GM19193 (cell line): ENCODE results near the gene LARGE1.

Experiments used
- POLR2A ChIP-seq: IDR thresholded peaks from 4 replicates; pipeline ENCODE4 v1.6.1; 2011; ENCODE audit not compliant: insufficient read depth, insufficient read length; ENCODE audit errors: extremely low read depth

Gene LARGE1

GRCh38 chr22:33832558-33833151 lies 87.6 kb downstream of the LARGE1 start:
- no peak for TF ChIP-seq POLR2A

DNA sequence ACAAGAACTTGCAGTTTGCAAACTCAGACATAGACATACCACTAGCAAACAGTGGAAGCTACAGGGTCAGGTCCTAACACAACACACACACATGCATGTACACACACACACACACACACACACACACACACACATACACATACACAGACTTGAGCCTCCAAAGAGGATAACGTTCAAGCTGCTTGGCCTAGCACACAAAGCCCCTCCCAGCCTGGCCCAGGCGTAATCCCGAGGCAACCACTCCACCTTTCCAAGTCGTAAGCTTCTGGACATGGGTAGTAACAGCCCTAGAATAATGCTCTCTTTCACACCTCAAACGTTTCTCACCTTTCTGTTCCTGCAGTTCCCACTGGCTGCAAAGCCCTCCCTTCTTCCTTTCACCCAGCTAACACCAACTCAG lies 88.6 kb downstream of the LARGE1 start:
- TF ChIP-seq POLR2A: no peak

DNA sequence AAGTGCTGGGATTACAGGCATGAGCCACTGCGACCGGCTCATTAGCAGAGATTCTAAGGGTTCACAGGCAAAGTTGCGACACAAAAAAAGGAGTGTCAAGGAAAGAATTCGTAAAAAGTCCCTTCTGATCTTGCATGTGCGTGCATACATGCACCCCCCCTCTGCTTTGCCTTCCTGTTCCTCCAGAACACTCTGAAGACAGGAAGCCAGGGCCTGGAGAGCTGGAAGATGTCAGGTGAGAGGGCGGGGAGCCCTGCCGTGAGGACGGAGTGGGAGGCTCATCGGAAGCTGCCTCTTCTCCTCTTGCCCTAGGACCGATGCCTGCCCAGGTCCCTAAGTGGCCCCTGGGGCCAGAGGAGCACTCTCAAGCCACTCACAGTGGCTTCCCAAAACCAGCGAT lies 89.1 kb downstream of the LARGE1 start:
- TF ChIP-seq POLR2A: no peak

DNA sequence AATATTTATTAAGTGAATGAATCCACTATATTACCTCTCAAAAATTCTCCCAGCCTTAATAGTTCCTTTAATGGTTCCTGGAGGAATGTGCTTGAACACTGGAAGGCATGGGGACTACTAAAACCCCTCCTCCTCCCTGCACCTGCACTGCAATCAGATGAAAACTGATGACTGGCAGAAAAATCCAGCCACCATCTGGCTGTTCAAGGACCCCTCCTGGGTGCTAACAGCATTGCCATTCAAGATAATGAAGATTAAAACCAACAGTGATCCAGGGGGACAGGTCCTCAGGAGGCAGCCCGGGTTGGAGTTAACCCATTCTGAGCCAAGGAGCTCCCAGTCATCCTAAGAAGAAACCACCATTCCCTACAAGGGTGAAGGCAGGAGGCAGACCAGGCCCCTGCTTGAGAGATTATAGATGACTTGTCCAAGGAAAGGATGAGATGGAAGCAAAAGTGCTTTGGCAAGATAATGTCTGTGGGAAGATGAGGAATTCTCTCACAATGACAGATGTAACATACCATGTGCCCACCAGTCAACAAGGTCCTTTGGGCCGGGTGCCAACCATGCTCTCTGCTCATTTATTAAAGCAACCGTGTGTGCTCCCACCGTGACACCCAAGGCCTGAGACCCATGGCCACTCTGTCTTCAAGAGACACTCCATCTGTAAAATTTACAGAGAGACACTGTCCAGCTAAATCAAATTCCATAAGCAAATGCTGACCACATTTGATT lies 90.6 kb downstream of the LARGE1 start:
- TF ChIP-seq POLR2A: no peak

GRCh38 chr22:33828302-33828701 lies 92.0 kb downstream of the LARGE1 start:
- TF ChIP-seq POLR2A: no peak

DNA sequence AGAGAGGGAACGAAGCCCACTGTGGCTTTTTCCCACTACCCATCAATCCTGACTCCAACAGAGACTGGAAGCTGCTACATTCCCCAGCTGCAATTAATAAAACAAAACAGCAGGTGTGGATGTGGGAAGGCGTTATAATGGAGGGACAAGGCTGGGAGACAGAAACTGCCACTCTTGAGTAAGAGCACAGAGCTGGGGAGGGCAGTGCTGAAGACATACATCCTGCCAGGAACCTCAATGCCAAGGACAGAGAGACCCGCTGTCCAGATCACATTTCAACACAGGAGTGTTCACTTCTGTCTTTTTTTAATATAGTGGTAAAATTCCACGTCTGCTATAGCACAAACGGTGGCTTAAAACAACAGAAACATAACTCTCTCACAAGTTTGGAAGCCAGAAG lies 94.5 kb downstream of the LARGE1 start:
- TF ChIP-seq POLR2A: no peak

- no peak for TF ChIP-seq POLR2A
Observed at GRCh38 chr22:33823552-33823951, 96.7 kb downstream of the LARGE1 start.

- no peak for TF ChIP-seq POLR2A
Observed at GRCh38 chr22:33821290-33821689, 99.0 kb downstream of the LARGE1 start.

- TF ChIP-seq POLR2A: no peak
Observed at GRCh38 chr22:33819743-33820142, 100.5 kb downstream of the LARGE1 start.

GRCh38 chr22:33817512-33818127 lies 102.7 kb downstream of the LARGE1 start:
- TF ChIP-seq POLR2A: no peak

DNA sequence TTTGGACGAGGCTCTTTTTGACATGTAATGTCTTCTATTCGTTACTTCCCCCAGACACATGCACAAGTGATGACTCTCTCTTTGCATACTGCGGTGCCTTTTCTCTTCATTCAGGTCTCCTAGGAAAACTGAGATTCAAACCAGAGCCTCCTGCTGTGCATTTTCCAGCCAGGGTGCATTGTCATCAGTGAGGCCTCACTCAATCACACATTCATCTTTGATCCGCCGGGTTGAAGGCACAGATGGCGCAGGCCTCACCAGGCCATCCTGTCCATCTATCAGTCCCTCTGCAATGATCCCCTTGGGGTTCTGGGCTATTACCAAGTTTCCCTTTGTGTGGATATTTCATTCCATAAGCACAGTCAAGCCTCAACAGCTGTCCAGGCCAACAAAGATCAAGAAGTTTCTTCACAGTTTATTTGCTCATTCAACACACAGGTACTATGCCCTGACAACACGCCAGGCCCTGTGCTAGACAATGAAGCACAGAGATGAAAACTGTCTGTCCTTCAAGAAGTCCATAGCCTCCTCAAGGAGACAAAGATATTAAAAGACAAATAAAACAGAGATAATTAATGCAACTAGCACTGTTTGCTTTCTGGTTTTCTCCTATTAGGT lies 107.8 kb downstream of the LARGE1 start:
- no peak for TF ChIP-seq POLR2A

GRCh38 chr22:33811686-33812085 lies 108.6 kb downstream of the LARGE1 start:
- TF ChIP-seq POLR2A: no peak

DNA sequence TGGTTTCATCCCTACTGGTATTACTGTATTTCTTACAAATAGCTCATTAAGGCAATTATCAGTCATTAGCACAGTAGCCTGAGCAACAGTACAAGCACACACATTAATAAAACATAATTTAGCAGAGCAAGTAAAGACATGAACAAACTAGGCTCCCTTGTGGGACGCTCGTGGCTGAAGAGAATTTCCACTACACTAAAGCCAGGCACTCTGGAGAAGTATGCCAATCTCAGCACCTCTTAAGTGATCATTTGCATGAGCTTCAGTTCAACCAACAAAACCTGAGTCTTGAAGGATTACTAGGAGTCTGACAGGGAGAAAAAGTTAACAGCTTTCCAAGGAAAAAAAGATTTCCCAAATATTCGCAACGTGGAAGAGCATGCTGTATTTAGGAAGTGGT lies 109.1 kb downstream of the LARGE1 start:
- TF ChIP-seq POLR2A: no peak

DNA sequence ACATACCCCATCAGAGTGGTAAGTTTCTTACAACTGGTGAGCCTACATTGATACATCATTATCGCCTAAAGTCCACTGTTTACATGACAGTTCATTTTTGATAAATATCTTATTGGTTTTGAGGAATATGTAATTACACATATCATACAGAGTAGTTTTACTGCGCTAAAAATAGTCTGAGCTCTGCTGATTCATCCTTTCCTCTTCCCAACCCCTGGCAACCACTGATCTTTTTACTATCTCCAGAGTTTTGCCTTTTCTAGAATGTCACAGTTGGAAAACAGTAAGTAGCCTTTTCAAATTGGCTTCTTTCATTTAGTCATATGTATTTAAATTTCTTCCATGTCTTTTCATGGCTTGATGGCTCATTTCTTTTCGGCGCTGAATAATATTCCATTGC lies 112.8 kb downstream of the LARGE1 start:
- TF ChIP-seq POLR2A: no peak

DNA sequence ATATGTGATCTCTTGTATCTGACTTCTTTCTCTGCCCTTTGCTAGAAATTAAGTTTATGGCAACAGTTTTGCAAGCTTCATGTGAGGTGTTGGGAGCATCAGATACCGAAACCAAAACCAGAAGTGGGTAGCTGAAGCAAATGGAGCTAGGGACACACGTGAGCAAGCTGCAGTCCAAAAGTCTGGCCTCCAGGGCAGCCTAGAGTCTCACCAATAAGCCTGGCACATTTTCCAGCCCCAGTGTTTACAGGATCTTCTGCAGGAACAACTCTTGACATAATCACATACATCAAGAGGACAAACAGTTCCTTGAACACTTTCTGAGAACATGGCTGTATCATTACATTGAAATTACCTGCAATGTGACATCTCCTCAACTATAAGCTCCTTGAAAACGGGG lies 114.1 kb downstream of the LARGE1 start:
- no peak for TF ChIP-seq POLR2A

DNA sequence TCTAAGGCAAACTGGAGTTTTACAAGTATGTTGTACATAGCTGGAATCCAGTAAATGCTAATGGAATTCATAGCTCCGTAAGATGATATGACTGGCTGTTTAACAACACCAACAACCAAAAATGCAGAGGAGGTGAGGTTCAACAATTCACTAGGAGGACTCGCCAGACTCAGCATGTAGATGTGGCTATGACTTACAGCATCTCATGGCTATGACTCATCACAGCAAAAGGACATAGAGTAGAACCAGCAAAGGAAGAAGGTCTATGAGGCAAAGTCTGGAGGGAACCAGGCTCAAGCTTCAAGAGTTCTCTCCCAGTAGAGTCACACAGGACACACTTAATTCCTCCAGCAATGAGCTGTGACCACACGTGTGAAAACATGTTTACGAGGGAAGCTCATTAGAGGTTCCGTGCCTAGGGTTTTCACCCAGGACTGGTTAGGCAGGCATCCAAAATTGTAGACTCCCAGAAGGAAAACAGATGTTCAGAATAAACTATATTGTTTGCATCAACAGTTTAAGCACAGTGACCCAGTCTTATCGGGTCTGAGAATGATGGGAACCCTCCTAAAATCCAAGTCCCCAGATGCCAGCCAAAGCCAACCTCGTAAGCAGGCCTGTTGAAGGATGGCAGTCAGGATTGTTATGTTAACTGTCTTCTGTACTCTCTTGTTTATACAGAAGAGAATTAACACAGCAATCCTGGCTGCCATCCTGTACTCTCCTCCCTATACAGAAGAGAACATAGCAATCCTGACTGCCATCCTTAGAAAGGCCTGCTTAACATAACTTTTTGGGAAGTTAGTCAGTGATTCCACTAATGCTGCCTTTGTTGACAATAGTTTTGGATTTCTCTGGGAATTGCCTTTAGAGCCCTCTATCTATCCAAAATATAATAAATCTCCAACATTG lies 116.6 kb downstream of the LARGE1 start:
- no peak for TF ChIP-seq POLR2A

DNA sequence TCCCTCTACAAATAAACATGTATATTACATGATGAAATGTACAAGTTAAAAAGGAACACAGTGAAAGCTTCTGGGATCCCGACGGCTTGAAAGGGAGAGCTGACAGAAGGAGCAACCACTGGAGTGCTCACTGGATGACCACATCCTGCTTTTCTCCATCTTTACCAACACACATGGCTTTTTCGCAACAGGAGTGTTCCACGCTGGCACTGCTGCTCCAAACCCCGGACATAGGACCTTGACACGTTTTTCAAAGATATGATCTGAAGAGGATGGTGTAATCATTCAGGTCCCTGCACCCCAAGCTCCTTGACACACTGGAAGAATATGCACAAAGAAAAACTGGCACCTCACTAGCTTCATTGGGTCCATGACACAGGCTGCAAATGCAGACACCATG lies 121.9 kb downstream of the LARGE1 start:
- TF ChIP-seq POLR2A: no peak
